ENCODE measurements around the gene FLNB. TPM values are rescaled to one million over a fixed set of nuclear protein-coding genes. Genes with fewer than 3 reads are reported as not detected.
A peak's percentile ranks its signal among the peaks of the same experiment; 100 is the strongest.

Gene FLNB
- total and polyA plus RNA-seq, 2 of the 13 experiments (the other 11 are each of a cell fraction or from before 2014, with no cell fraction given): 106 to 130 TPM

GRCh38 chr3:58068122-58068809, 60.0 kb downstream of the FLNB start (continued):
- TF ChIP-seq KMT2B (CRISPR knock-in tag; IDR thresholded peaks at IDR 0.05): no peak
- no peak for TF ChIP-seq ZNF337 (CRISPR knock-in tag; IDR thresholded peaks at IDR 0.05; ENCODE audit: borderline replicate concordance, low read depth)
- no peak for TF ChIP-seq USF2 (IDR thresholded peaks at IDR 0.05; ENCODE audit: low read depth, low read length)
- no peak for TF ChIP-seq USF2 (CRISPR knock-in tag; IDR thresholded peaks at IDR 0.05; ENCODE audit: borderline replicate concordance)
- no peak for TF ChIP-seq ZFP1 (CRISPR knock-in tag; IDR thresholded peaks at IDR 0.05)
- TF ChIP-seq TBP (CRISPR knock-in tag; IDR thresholded peaks at IDR 0.05): no peak
- TF ChIP-seq ZFYVE20 (CRISPR knock-in tag; IDR thresholded peaks at IDR 0.05; ENCODE audit: borderline replicate concordance, low read depth): no peak
- no peak for TF ChIP-seq ZNF670 (CRISPR knock-in tag; IDR thresholded peaks at IDR 0.05; ENCODE audit: borderline replicate concordance)
- TF ChIP-seq REPIN1 (CRISPR knock-in tag; IDR thresholded peaks at IDR 0.05; ENCODE audit: borderline replicate concordance, low read depth): 0 out of 2 replicates have a peak, but pooled peaks have one; percentile 25
- no peak for TF ChIP-seq ZNF451 (CRISPR knock-in tag; IDR thresholded peaks at IDR 0.05)
- TF ChIP-seq ZNF800 (CRISPR knock-in tag; IDR thresholded peaks at IDR 0.05): no peak
- TF ChIP-seq SPEN (CRISPR knock-in tag; IDR thresholded peaks at IDR 0.05; ENCODE audit: low read depth): no peak
- no peak for TF ChIP-seq MXI1 (IDR thresholded peaks at IDR 0.05; ENCODE audit: borderline replicate concordance, low read depth, low read length)
- no peak for TF ChIP-seq NCOA5 (CRISPR knock-in tag; IDR thresholded peaks at IDR 0.05)
- TF ChIP-seq RERE (CRISPR knock-in tag; IDR thresholded peaks at IDR 0.05; ENCODE audit: low read depth): no peak
- no peak for TF ChIP-seq PHB2 (IDR thresholded peaks at IDR 0.05; ENCODE audit: partially characterized antibody)
- peak; percentile 69; the same call in 1 of the 2 replicates for TF ChIP-seq ZNF143 (CRISPR knock-in tag; IDR thresholded peaks at IDR 0.05)
